HEK293 (cell line): ENCODE data around the gene VPS50.

ENCODE experiments used
- CTCF ChIA-PET: fragments of 350-600 bp; formaldehyde crosslinking; extraction: SDS; loops from one replicate; lab custom pipeline; 2021; ENCODE audit warnings: antibody characterized with exemption; lab: Yijun Ruan, JAX
- POLR2A ChIA-PET: fragments of 300-600 bp; formaldehyde crosslinking; extraction: SDS; loops from one replicate; lab custom pipeline; 2020; ENCODE audit warnings: antibody characterized with exemption, inconsistent platforms; lab: Yijun Ruan, JAX
- H3K27ac ChIP-seq: fragments of 200-500 bp; sonication (Bioruptor generic); 2 replicates; pipeline ENCODE4 v1.5.1; 2014; ENCODE audit warnings: low read depth, low read length, control low read depth, inconsistent platforms; ENCODE audit errors: extremely low read depth
- H3K36me3 ChIP-seq, 2 experiments: fragments of 200-500 bp in 1 of 2; sonication (Bioruptor generic) in 1 of 2; 1 replicate in 1 of 2; 2 replicates in 1 of 2; pipeline ENCODE4 v1.5.1; 2014 to 2017; ENCODE audit warnings: inconsistent platforms in 2 of 2, low read length in 2 of 2; ENCODE audit not compliant: control insufficient read depth in 2 of 2, insufficient read depth in 1 of 2
- H3K4me1 ChIP-seq: fragments of 200-500 bp; sonication (Bioruptor generic); 2 replicates; pipeline ENCODE4 v1.5.1; 2014; ENCODE audit warnings: mild to moderate bottlenecking, low read length, inconsistent platforms; ENCODE audit not compliant: control insufficient read depth, insufficient read depth
- H3K4me3 ChIP-seq: 2 replicates; pipeline ENCODE4 v1.5.1; 2011; ENCODE audit warnings: low read depth, mild to moderate bottlenecking, control low read depth, low read length, moderate library complexity
- H3K9me3 ChIP-seq: fragments of 200-500 bp; sonication (Bioruptor generic); 2 replicates; pipeline ENCODE4 v1.5.1; 2014; ENCODE audit warnings: low read depth, low read length, inconsistent platforms; ENCODE audit not compliant: control insufficient read depth, insufficient read depth
- HOXC10 ChIP-seq: sonication (generic); formaldehyde crosslinking; IDR thresholded peaks from 2 replicates; pipeline ENCODE4 v1.8.1; 2023; ENCODE audit warnings: mild to moderate bottlenecking, missing genetic modification reagents
- IKZF3 ChIP-seq: fragments of 450-650 bp; IDR thresholded peaks from 2 replicates; pipeline ENCODE4 v1.5.0; 2018; ENCODE audit warnings: missing biosample characterization, mild to moderate bottlenecking, missing genetic modification characterization, moderate library complexity
- SCRT2 ChIP-seq: fragments of 450-650 bp; formaldehyde crosslinking; IDR thresholded peaks from 2 replicates; pipeline ENCODE4 v1.5.1; 2016; ENCODE audit warnings: missing biosample characterization, missing genetic modification characterization
- TRIM28 ChIP-seq: IDR thresholded peaks from 2 replicates; pipeline ENCODE4 v1.6.1; 2011; ENCODE audit warnings: low read length, control low read depth, borderline replicate concordance
- ZEB2 ChIP-seq: fragments of 450-650 bp; formaldehyde crosslinking; IDR thresholded peaks from 2 replicates; pipeline ENCODE4 v1.5.1; 2016; ENCODE audit warnings: missing biosample characterization, missing genetic modification characterization
- ZFP41 ChIP-seq: fragments of 450-650 bp; formaldehyde crosslinking; IDR thresholded peaks from 2 replicates; pipeline ENCODE4 v1.5.1; 2016; ENCODE audit warnings: missing biosample characterization, missing genetic modification characterization, borderline replicate concordance
- ZNF2 ChIP-seq: fragments of 450-650 bp; formaldehyde crosslinking; IDR thresholded peaks from 2 replicates; pipeline ENCODE4 v1.5.1; 2016; ENCODE audit warnings: missing biosample characterization, missing genetic modification characterization
- ZNF350 ChIP-seq: fragments of 450-650 bp; formaldehyde crosslinking; IDR thresholded peaks from 2 replicates; pipeline ENCODE4 v1.5.0; 2017; ENCODE audit warnings: missing biosample characterization, mild to moderate bottlenecking, missing genetic modification characterization
- ZNF473 ChIP-seq: fragments of 450-650 bp; formaldehyde crosslinking; IDR thresholded peaks from 2 replicates; pipeline ENCODE4 v1.5.1; 2017; ENCODE audit warnings: missing biosample characterization, missing genetic modification characterization
- ZNF48 ChIP-seq: fragments of 450-650 bp; formaldehyde crosslinking; IDR thresholded peaks from 2 replicates; pipeline ENCODE4 v1.5.1; 2016; ENCODE audit warnings: missing biosample characterization, missing genetic modification characterization
- ZNF510 ChIP-seq: fragments of 450-650 bp; formaldehyde crosslinking; IDR thresholded peaks from 2 replicates; pipeline ENCODE4 v1.5.1; 2018; ENCODE audit warnings: mild to moderate bottlenecking, missing genetic modification characterization, missing biosample characterization; ENCODE audit not compliant: insufficient replicate concordance
- ZNF571 ChIP-seq: fragments of 450-650 bp; formaldehyde crosslinking; IDR thresholded peaks from 2 replicates; pipeline ENCODE4 v1.5.0; 2017; ENCODE audit warnings: missing biosample characterization, missing genetic modification characterization
- ZNF596 ChIP-seq: fragments of 450-650 bp; IDR thresholded peaks from 2 replicates; pipeline ENCODE4 v1.5.0; 2018; ENCODE audit warnings: missing biosample characterization, mild to moderate bottlenecking, missing genetic modification characterization, moderate library complexity
- ZNF654 ChIP-seq: fragments of 450-650 bp; formaldehyde crosslinking; IDR thresholded peaks from 2 replicates; pipeline ENCODE4 v1.5.1; 2016; ENCODE audit warnings: low read depth, missing biosample characterization, missing genetic modification characterization
- ZNF660 ChIP-seq: fragments of 450-650 bp; IDR thresholded peaks from 2 replicates; pipeline ENCODE4 v1.5.1; 2018; ENCODE audit warnings: missing biosample characterization, mild to moderate bottlenecking, missing genetic modification characterization
- ZNF837 ChIP-seq: fragments of 450-650 bp; formaldehyde crosslinking; IDR thresholded peaks from 2 replicates; pipeline ENCODE4 v1.5.1; 2016; ENCODE audit warnings: missing biosample characterization, missing genetic modification characterization
- TF ChIP-seq, protein P1 (sequence below): fragments of 450-650 bp; formaldehyde crosslinking; IDR thresholded peaks from 2 replicates; pipeline ENCODE4 v1.5.1; 2016; ENCODE audit warnings: missing biosample characterization, missing genetic modification characterization
- TF ChIP-seq, protein P2 (sequence below): fragments of 450-650 bp; formaldehyde crosslinking; IDR thresholded peaks from 2 replicates; pipeline ENCODE4 v1.5.1; 2016; ENCODE audit warnings: missing biosample characterization, missing genetic modification characterization
- TF ChIP-seq, protein P3 (sequence below): fragments of 450-650 bp; formaldehyde crosslinking; IDR thresholded peaks from 2 replicates; pipeline ENCODE4 v1.5.1; 2016; ENCODE audit warnings: missing biosample characterization, missing genetic modification characterization, borderline replicate concordance

VPS50 gene

DNA sequence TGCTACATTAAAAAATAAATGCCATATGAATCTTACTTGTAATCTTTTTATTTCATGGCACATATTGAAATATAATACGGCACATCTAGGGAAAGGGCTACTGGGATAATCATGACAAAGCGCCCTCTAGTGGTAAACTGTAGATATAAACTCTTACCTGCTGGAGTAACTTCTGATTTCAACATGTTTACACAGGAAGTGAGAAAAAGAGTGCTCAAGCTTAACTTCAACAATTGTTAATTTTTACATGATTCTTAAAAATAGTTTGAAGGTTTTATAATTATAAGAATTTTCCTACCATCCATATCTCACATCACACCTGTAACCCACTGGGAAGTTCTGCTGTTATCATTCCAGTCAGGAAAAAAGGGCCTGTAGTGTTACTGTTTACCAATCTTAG, 3.9 kb upstream of the VPS50 start:
- ChIA-PET CTCF (interaction anchor here (0.6 to 3.5 kb wide), 16 partner anchors 10 to 1170 kb away, joined by 3 to 19 read pairs (median 4); no protein-coding TSS in a partner anchor), POLR2A (no interaction called here)
- TF ChIP-seq ZNF654 (tag by site-specific recombination) = peak; percentile 63
- TF ChIP-seq ZNF660 = peak; percentile 79
- TF ChIP-seq ZNF2 (tag by site-specific recombination) = 0 out of 2 replicates have a peak, but pooled peaks have one; percentile 35
- TF ChIP-seq, protein P1, sequence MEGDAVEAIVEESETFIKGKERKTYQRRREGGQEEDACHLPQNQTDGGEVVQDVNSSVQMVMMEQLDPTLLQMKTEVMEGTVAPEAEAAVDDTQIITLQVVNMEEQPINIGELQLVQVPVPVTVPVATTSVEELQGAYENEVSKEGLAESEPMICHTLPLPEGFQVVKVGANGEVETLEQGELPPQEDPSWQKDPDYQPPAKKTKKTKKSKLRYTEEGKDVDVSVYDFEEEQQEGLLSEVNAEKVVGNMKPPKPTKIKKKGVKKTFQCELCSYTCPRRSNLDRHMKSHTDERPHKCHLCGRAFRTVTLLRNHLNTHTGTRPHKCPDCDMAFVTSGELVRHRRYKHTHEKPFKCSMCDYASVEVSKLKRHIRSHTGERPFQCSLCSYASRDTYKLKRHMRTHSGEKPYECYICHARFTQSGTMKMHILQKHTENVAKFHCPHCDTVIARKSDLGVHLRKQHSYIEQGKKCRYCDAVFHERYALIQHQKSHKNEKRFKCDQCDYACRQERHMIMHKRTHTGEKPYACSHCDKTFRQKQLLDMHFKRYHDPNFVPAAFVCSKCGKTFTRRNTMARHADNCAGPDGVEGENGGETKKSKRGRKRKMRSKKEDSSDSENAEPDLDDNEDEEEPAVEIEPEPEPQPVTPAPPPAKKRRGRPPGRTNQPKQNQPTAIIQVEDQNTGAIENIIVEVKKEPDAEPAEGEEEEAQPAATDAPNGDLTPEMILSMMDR = 0 out of 2 replicates have a peak, but pooled peaks have one; percentile 14
- no peak for TF ChIP-seq ZNF596
- TF ChIP-seq, protein P2, sequence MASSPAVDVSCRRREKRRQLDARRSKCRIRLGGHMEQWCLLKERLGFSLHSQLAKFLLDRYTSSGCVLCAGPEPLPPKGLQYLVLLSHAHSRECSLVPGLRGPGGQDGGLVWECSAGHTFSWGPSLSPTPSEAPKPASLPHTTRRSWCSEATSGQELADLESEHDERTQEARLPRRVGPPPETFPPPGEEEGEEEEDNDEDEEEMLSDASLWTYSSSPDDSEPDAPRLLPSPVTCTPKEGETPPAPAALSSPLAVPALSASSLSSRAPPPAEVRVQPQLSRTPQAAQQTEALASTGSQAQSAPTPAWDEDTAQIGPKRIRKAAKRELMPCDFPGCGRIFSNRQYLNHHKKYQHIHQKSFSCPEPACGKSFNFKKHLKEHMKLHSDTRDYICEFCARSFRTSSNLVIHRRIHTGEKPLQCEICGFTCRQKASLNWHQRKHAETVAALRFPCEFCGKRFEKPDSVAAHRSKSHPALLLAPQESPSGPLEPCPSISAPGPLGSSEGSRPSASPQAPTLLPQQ (tag by site-specific recombination) = no peak
- 0 out of 2 replicates have a peak, but pooled peaks have one; percentile 31 for TF ChIP-seq ZEB2 (tag by site-specific recombination)
- TF ChIP-seq, protein P3, sequence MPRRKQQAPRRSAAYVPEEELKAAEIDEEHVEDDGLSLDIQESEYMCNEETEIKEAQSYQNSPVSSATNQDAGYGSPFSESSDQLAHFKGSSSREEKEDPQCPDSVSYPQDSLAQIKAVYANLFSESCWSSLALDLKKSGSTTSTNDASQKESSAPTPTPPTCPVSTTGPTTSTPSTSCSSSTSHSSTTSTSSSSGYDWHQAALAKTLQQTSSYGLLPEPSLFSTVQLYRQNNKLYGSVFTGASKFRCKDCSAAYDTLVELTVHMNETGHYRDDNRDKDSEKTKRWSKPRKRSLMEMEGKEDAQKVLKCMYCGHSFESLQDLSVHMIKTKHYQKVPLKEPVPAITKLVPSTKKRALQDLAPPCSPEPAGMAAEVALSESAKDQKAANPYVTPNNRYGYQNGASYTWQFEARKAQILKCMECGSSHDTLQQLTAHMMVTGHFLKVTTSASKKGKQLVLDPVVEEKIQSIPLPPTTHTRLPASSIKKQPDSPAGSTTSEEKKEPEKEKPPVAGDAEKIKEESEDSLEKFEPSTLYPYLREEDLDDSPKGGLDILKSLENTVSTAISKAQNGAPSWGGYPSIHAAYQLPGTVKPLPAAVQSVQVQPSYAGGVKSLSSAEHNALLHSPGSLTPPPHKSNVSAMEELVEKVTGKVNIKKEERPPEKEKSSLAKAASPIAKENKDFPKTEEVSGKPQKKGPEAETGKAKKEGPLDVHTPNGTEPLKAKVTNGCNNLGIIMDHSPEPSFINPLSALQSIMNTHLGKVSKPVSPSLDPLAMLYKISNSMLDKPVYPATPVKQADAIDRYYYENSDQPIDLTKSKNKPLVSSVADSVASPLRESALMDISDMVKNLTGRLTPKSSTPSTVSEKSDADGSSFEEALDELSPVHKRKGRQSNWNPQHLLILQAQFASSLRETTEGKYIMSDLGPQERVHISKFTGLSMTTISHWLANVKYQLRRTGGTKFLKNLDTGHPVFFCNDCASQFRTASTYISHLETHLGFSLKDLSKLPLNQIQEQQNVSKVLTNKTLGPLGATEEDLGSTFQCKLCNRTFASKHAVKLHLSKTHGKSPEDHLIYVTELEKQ = no peak
- TF ChIP-seq ZNF510 (tag by site-specific recombination) = no peak
- TF ChIP-seq SCRT2 (tag by site-specific recombination) = peak; percentile 46; the same call in 1 of the 2 replicates
- TF ChIP-seq HOXC10 (CRISPR knock-in tag) = no peak
- no peak for TF ChIP-seq ZNF473 (tag by site-specific recombination)
- no peak overlapping the region for H3K27ac ChIP-seq
- no peaks in the 10 kb centered on the region for H3K36me3 ChIP-seq
- no peak overlapping the region for H3K4me3 ChIP-seq
- no peaks in the 10 kb centered on the region for H3K9me3 ChIP-seq
- no peaks in the 10 kb centered on the region for H3K4me1 ChIP-seq

DNA sequence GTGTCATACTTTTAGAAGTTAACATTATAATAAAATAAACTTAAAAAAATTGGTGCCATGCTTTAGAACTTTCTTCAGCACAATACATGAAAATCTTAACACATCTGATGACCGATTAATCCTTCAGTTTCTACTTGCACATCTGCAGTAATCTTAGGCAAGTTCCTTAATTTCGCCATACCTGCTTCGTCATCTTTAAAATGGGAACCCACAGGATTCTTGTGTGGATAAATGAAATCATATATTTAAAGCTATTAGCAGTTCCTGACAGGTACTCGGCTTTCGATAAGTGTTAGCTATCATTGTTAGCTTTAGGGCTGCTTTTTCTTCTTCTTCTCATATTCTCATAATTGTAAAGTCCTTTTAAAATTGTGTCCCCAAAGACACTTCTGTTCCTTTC, 907 bp upstream of the VPS50 start:
- Histone ChIP-seq H3K9me3 (no peaks in the 10 kb centered on the region), H3K27ac (no peak overlapping the region; the same call in 1 of the 2 replicates), H3K4me3 (peak overlapping the region; percentile 65), H3K36me3 (no peaks in the 10 kb centered on the region), H3K4me1 (no peaks in the 10 kb centered on the region)
- ChIA-PET POLR2A (interaction anchor here (1.3 kb wide), 3 partner anchors 9 to 703 kb away, joined by 3 to 6 read pairs (median 5); partner anchors contain the start of genes PEX1 and RBM48), CTCF (interaction anchor here (0.6 to 1.1 kb wide), 4 partner anchors 28 to 320 kb away, joined by 3 to 4 read pairs (median 3); partner anchors contain the start of gene SAMD9)
- TF ChIP-seq HOXC10 (CRISPR knock-in tag) (no peak), IKZF3 (tag by site-specific recombination) (no peak), ZNF48 (tag by site-specific recombination) (no peak), ZNF837 (tag by site-specific recombination) (no peak), TRIM28 (no peak), ZNF350 (tag by site-specific recombination) (no peak), ZNF571 (tag by site-specific recombination) (no peak), ZFP41 (tag by site-specific recombination) (no peak)
